ENCODE results near the gene SYNGR1. TPM values are rescaled to one million over a fixed set of nuclear protein-coding genes. Genes with fewer than 3 reads are reported as not detected.
"Not testable (repeated sequence)": the region's sequence is repeated elsewhere in the genome, so short reads cannot be mapped to it uniquely, and the experiment has no call there.

The SYNGR1 gene
- polyA plus RNA-seq, 3 donors = 7.9 to 13.0 (median 12.6) TPM

- no peak overlapping the region for H3K27ac ChIP-seq (ENCODE audit: low read depth, low read length)
- 64 to 93% (median 88%) methylated on average over 14 of the region's 14 CpGs for WGBS, 3 donors
Measured at GRCh38 chr22:39314251-39314971, 35.4 kb upstream of the SYNGR1 start.

GRCh38 chr22:39315389-39315788 lies 34.4 kb upstream of the SYNGR1 start:
- 51 to 81% (median 80%) methylated on average over 13 of the region's 13 CpGs for WGBS, 3 donors
- H3K27ac ChIP-seq (ENCODE audit: low read depth, low read length) = no peak overlapping the region

- whole genome bisulfite sequencing, 3 donors = 28 to 51% (median 47%) methylated on average over 17 of the region's 17 CpGs
- H3K27ac ChIP-seq (ENCODE audit: low read depth, low read length) = no peak overlapping the region
Measured at GRCh38 chr22:39316440-39317083, 33.2 kb upstream of the SYNGR1 start.

GRCh38 chr22:39317084-39317774 lies 32.6 kb upstream of the SYNGR1 start:
- 20 to 55% (median 54%) methylated on average over 9 of the region's 9 CpGs for WGBS, 3 donors
- no peak overlapping the region for H3K27ac ChIP-seq (ENCODE audit: low read depth, low read length)

GRCh38 chr22:39317775-39318506 lies 31.9 kb upstream of the SYNGR1 start:
- no peak overlapping the region for H3K27ac ChIP-seq (ENCODE audit: low read depth, low read length)
- 14 to 27% (median 19%) methylated on average over 9 of the region's 9 CpGs for WGBS, 3 donors

- 1 to 6% (median 4%) methylated on average over 26 of the region's 26 CpGs for WGBS, 3 donors
- H3K27ac ChIP-seq (ENCODE audit: low read depth, low read length) = peak overlapping the region; percentile 60
Measured at GRCh38 chr22:39318507-39319283, 31.1 kb upstream of the SYNGR1 start.

- WGBS, 3 donors = 0 to 1% (median 0%) methylated on average over 65 of the region's 65 CpGs
- peak within 1 kb of the TSS; percentile 90 for H3K27ac ChIP-seq (ENCODE audit: low read depth, low read length)
Measured at GRCh38 chr22:39319284-39320022, 30.3 kb upstream of the SYNGR1 start, which contains the start of gene RPL3. RPL3 (minus strand) TSS chr22:39319623; CDS start chr22:39319597, 26 bp downstream.

- H3K27ac ChIP-seq (ENCODE audit: low read depth, low read length) = not testable (repeated sequence)
- 87 to 90% (median 88%) methylated on average over 24 of the region's 24 CpGs for WGBS, 3 donors
Measured at GRCh38 chr22:39320616-39321029, 29.2 kb upstream of the SYNGR1 start.

GRCh38 chr22:39325392-39325932 lies 24.3 kb upstream of the SYNGR1 start:
- H3K27ac ChIP-seq (ENCODE audit: low read depth, low read length) = no peak overlapping the region
- 49 to 66% (median 51%) methylated on average over 2 of the region's 2 CpGs for WGBS, 3 donors

GRCh38 chr22:39327995-39328754 lies 21.6 kb upstream of the SYNGR1 start:
- WGBS, 3 donors = 88 to 96% (median 92%) methylated on average over 18 of the region's 18 CpGs
- no peak overlapping the region for H3K27ac ChIP-seq (ENCODE audit: low read depth, low read length)

- 95 to 100% (median 97%) methylated on average over 1 of the region's 1 CpG for WGBS, 3 donors
Measured at GRCh38 chr22:39330553-39330952, 19.2 kb upstream of the SYNGR1 start.

GRCh38 chr22:39332441-39333064 lies 17.2 kb upstream of the SYNGR1 start:
- no peak overlapping the region for H3K27ac ChIP-seq (ENCODE audit: low read depth, low read length)

More at GRCh38 chr22:39330553-39330952, 19.2 kb upstream of the SYNGR1 start:
- H3K27ac ChIP-seq (ENCODE audit: low read depth, low read length) = not testable (repeated sequence)

GRCh38 chr22:39336411-39336810 lies 13.4 kb upstream of the SYNGR1 start:
- H3K27ac ChIP-seq (ENCODE audit: low read depth, low read length) = no peak overlapping the region
- WGBS, 3 donors = 34 to 93% (median 92%) methylated on average over 5 of the region's 5 CpGs

More at GRCh38 chr22:39332441-39333064, 17.2 kb upstream of the SYNGR1 start:
- WGBS, 3 donors = 34 to 64% (median 53%) methylated on average over 5 of the region's 5 CpGs

- 75 to 89% (median 84%) methylated on average over 7 of the region's 7 CpGs for WGBS, 3 donors
- not testable (repeated sequence) for H3K27ac ChIP-seq (ENCODE audit: low read depth, low read length)
Measured at GRCh38 chr22:39339775-39340174, 10.0 kb upstream of the SYNGR1 start.

GRCh38 chr22:39341179-39341578 lies 8.6 kb upstream of the SYNGR1 start:
- no peak overlapping the region for H3K27ac ChIP-seq (ENCODE audit: low read depth, low read length)
- 86 to 88% (median 87%) methylated on average over 3 of the region's 3 CpGs for WGBS, 3 donors
